GM21723 (cell line): ENCODE measurements around the gene RRP36.
A peak's percentile ranks its signal among the peaks of the same experiment; 100 is the strongest.

ENCODE experiments used
- ATAC-seq: cut with Tn5 transposase; IDR thresholded peaks from one replicate; pipeline ENCODE4 v1.9.1; 2021; ENCODE audit warnings: mild to moderate bottlenecking, moderate library complexity; ENCODE audit not compliant: unreplicated experiment

RRP36 gene

DNA sequence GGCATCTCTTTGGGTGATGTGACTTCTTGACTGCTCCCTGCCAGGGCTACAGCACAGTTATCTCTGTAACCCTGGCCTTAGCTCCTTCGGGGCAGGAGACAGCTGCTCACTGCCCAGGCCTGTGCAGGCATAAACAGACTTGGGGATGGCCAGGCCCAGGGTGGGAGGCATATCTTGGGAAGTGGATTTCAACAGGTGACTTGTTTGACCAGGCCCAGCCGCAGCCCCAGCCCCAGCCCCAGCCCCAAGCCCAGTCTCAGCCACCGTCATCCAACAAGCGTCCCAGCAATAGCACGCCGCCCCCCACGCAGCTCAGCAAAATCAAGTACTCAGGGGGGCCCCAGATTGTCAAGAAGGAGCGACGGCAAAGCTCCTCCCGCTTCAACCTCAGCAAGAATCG is 15.2 kb upstream of the RRP36 start:
- ATAC-seq: no peak

DNA sequence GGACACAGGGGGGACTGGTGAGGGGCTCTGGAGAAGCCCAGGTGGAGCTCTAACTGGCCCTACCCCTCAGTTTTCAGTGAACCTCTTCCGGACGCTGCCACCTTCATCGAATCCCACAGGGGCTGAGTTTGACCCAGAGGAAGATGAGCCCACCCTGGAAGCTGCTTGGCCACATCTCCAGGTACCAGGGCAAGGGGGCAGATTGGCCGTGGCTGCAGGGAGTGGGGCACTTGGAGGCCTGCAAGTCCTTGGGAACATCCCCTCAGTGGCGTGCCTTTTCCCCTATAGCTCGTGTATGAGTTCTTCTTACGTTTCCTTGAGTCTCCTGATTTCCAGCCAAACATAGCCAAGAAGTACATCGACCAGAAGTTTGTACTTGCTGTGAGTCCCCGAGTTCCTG is 14.3 kb upstream of the RRP36 start:
- no peak for ATAC-seq

DNA sequence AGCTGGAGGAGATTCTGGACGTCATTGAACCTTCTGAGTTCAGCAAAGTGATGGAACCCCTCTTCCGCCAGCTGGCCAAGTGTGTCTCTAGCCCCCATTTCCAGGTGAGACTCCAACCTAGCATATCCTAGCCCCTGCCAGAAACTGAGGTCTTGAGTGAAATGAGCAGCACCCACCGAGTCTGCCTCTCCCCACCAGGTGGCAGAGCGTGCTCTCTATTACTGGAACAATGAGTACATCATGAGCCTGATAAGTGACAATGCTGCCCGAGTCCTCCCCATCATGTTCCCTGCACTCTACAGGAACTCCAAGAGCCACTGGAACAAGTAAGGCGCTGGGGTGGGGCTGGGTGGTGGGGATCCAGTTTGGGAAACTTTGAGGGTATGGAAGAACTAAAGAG is 12.3 kb upstream of the RRP36 start:
- ATAC-seq: no peak

DNA sequence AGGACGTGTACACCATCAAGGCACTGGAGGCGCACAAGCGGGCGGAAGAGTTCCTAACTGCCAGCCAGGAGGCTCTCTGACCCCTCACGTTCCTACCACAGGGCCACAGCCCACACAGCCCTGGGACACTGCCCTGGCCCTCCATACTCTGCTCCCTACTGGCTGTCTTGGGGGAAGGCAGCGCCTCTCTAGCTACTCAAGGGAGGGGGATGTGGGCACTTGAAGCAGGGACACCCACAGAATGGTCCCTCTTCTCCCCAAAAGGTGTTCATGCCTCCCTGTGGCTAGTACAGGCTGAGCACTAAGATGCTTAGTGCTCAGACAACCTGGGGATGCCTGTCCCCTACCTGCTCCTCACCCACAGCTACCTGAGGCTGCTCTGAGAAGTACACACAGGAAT is 10.2 kb upstream of the RRP36 start:
- ATAC-seq: no peak

DNA sequence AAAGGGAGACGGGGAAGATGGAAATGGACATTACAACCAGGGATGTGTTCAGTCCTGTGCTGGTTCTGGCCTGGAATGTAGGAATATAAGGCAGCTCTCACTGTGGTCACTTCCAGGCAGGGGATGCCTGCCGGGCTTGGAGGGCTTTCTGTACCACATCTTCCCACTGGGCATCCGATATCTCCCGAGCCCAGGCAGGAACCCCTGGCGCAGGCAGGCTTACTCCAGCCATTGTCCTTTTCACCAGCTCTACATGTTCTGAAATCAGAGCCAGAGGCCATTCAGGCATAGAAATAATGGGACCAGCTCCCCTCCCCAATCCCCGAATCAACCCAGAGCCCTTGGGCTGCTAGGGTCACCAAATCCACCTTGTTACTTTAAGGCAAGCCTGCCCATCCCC is 9.1 kb upstream of the RRP36 start:
- ATAC-seq: no peak

DNA sequence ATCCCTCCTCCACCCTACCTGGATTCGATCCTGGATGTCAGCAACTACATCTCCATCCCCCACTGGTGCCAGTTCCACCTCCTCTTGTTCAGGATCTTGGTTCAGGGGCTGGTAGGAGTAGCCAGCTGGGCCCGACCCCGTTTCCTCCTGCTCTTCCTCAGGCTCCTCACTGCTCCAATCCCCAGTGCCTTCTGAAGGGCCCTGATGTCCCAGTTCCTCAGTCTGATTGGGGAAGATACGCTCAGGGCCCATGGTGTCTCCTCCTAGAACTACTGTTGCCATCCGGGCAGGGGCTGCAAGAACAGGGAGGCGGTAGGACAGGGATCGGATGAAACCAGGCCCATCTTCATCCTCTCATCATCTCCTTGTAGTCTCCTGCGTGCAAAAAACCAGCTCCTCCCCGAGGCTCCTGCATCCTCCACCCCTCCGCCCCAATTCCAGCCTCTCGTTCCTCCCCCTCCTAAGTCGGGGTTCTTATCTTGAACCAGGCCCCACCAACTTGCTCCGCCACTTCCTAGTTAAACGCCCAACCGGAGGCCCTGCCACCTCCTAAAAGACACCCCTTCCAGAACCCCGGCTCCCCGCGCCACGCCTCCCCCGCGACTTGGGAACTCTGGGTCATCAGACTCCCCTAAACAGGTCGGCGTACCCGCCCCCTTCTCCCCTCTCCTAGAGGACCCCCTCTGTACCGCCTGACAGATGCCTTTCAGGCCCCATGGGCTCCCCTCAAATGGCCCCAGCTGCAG is 8.2 kb upstream of the RRP36 start:
- ATAC-seq: peak; percentile 8

DNA sequence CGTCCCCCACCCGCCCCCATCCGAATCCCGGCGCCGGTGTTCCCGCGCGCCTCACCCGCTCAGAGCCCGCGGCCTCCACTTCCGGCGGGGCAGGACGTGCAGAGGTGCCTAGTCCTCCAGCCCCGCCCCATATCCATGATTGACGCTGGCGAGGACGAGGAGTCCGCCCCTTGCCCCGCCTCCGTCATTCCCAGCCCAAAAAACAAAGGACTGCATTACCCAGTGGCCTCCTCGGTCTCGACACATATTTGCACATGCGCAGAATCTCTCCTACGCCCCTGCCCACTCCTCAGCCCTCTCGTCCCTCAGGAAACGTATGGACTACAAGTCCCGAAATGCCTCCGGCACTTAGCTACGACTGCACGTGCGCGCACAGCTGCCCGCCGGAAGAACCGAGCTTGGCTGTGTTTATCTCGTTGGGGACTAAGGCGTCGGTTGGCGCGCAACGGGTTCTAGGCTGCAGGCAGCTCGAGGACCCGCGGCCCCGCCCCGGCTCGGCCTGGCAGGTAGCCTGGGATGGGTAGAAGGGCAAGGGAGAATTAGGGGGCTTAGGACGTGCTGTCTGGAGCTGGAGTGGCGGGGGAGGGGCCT is 7.5 kb upstream of the RRP36 start, which contains the start of the genes KLHDC3 and MEA1:
KLHDC3 (plus strand) TSS at position 407 of the 591 bp plus-strand sequence. CDS start 2,944 bp downstream, outside the sequence.
MEA1 (minus strand) TSS at position 104 of the 591 bp plus-strand sequence. CDS start 133 bp downstream, outside the sequence.
- ATAC-seq: peak; percentile 91

DNA sequence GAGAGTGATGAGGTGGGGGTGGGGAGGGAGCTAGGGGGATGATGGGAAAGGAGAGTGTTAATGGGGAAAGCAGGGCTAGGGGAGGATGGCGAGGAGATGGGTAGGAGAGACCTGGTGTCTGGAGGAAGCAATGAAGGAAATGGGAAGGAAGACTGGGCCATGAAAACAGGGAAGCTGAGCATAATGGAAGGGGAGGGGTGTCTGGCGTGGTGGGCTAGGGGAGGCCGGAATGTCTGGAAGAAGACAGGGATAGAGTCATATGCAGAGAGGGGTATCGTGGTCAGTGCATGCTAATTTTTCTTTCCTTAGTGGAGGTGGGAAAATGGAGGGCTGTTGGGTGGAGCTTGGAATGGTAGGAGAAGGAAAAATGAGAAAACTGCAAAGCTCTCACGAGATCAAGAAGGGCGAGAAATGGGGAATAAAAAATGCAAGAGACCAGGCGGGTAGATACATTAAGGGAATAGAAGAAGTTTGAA is 7.0 kb upstream of the RRP36 start:
- ATAC-seq: no peak

DNA sequence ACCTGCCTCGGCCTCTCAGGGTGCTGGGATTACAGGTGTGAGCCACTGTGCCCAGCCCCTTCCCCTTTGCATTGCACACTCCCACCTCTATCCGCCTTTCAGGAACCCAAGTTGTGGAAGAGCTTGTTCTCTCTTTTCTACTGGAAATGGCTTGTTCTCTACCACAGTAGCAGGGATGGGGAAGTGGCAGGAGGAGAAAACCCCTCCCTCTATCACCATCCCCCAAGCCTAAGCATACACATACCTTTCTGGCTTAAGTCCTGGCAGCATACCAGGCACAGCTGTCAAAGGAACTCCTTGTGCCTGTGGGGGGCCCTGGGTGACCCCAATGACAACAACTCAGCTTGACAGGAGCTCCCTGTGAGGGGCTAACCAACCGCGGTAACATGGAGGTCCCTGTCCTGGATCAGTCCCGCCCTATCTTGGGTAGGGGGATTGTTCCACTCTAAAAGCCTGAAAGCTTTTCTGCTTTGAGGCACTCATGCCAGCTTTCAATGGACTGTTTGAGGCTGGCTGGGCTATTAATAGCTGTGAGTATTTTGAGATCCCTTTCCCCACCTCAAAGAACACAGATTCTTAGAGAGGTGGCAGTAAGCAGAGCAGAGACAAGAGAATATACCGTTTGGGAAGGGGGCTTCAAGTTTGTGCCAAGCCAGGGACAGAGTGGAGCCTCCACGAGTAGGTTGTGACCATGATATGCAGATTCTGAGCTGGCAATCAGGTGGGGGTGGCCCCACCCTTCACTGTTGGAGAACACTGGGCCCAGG is 5.1 kb upstream of the RRP36 start:
- ATAC-seq: no peak

DNA sequence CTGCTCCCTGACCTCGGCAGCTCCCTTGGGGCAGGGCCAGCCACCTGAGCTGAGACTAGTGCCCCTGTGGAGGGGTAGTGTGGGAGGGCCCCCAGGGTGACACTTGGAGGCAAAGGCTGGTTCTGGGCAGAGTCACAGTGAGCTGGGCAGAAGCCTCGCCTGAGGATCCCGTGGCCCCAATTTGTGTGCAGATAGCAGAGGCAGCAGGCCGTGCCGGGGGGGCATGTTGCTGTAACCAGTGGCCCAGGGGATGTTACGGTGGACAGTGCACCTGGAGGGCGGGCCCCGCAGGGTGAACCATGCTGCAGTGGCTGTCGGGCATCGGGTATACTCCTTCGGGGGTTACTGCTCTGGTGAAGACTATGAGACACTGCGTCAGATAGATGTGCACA is 4.5 kb upstream of the RRP36 start:
- ATAC-seq: no peak

DNA sequence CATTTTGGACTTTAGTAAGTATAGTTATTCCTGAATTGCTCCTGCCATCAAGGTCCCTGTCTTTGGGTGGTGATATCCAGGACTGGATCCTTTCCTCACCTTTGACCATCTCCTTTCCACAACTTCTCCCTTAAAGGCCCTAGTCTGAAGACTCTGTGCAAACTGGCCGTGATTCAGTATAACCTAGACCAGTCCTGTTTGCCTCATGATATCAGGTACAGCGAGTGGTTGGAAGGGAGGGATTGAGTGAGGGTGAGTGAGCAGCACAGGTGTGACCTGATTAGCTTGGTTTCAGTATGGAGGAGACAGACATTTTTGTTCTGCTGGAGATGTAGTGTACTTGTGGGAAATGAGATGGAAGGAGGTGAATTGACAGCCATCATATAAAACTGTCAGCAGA is 2.3 kb upstream of the RRP36 start:
- no peak for ATAC-seq

DNA sequence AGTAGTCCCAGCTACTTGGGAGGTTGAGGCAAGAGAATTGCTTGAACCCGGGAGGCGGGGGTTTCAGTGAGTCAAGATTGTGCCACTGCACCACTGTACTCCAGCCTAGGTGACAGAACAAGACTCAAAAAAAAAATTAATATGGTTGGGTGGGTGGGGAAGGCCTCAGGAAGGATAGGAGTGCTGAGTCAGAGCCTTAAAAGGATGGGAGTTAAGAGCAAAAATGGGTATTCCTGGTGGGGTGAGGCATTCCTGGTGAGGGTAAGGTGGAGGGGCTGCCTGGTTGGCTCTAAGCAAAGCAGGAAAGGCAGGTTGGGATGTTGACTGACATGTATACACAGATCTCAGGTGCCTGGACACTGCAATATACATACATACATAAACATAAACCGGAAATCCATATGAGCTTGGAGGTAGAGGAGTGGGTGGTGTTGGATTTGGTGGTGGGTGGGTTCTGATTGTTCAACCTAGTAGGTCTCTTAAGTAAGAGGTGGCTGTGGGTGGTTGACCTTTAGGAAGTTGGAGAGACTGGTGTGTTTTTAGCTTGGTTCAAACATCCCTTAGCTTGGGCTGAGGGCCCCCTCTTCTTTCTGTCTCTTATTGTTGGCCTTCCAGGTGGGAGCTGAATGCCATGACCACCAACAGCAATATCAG is 1.2 kb upstream of the RRP36 start:
- ATAC-seq: no peak

DNA sequence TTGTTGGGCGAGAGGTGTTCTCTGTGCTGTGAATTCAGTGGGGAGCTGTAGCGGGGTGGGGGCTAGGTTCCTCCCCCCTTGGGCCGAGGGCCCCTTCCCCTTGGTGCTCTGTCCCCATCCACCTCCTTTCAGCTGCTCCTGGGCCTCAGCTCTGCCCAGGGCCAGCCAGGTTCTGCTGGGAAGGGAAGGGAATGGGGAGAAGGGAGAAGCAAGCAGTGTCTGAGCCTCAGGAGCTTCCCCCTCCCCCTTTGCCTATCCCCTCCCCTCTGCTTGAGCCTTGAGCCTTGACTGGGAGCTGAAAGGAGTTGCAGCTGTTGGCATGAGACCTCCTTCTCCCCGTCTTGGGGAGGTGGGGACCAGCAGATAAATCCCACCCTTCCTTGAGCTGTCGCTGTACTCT is 576 bp upstream of the RRP36 start:
- no peak for ATAC-seq

DNA sequence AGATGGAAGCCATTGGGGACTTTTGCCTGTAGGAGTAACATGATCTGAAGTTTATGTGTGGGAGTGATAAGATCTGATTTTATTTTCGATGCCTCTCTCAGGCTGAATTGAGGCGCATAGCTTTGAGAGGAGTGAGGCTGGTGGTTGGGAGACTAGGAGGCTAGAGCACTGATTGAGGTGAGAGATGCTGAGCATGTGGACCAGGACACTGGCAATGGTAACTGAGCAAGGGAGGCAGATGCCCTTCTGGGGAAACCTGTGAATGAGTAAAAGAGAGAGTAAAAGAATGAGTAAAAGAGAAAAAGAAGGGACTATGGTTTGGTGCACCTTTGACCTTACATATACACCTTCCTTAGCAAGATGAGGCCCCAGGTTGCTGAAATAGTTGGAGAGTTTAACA is 3.0 kb downstream of the RRP36 start:
- ATAC-seq: no peak

DNA sequence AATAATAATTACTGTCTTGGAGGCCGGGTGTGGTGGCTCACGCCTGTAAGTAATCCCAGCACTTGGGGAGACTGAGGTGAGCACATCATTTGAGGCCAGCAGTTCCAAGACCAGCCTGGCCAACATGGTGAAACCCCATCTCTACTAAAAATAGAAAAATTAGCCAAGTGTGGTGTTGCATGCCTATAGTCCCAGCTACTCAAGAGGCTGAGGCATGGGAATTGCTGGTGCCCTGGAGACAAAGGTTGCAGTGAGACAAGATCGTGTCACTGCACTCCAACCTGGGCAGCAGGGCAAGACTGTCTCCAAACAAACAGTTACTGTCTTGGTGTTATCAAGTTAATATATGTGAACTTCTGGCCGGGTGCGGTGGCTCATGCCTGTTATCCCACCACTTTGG is 4.9 kb downstream of the RRP36 start:
- no peak for ATAC-seq

DNA sequence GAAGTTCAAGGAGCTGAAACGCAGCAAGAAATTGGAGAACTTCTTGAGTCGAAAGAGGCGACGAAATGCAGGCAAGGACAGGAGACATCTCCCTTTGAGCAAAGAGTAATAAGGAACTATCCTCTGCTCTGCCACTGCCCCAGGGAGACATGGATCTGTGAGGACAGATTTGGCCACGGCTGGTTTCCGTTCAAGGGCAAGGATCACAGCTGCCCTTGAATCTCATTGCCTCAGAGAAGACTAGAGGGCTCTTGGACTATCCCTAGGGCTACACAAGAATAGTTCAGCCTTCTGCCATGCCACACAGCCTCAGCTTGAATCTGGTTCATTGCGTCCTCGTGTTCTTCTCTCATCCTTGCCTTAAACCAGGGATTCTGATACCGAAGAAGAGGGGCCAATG is 7.7 kb downstream of the RRP36 start:
- no peak for ATAC-seq

DNA sequence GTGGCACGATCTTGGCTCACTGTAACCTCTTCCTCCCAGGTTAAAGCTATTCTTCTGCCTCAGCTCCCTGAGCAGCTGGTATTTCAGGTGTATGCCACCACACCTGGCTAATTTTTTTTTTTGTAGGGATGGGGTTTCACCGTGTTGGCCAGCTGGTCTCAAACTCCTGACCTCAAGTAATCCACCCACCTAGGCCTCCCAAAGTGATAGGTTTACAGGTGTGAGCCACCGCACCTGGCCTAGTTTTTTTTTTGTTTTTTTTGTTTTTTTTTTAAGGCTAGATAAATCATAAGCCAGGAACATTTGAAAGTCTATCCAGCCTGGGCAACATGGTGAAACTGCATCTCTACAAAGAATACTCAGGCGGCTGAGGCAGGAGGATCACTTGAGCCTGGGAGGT is 10.9 kb downstream of the RRP36 start:
- ATAC-seq: no peak

DNA sequence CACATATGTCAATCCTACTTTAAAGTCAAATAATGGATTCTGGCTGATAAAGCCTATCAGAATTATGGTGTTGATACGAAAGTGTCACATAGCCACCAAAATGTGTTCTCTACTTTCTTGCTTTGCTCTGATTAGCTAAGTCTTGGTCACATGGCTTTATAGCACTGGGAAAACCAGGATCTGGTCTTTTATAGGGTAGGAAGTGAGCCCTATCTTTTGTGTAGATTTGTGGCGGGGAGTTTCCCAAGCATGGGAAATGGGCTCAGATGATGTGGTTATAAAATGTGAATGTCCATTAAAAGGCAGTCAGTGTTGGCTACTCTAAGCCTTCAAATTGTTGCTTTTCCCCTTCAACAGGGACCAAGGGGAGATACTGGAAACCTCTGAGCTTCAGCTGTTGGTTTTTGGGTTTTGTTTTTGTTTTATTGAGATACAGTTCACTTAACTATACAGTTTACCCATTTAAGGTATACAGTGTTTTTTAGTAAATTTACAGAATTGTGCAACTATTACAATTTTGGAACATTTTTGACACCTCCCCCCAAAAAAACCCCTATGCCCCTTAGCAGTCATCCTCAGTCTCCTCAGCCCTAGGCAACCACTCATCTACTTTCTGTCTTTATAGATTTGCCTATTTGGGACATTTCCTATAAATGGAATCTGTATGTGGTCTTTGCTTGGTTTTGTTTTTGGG is 12.2 kb downstream of the RRP36 start:
- ATAC-seq: no peak

DNA sequence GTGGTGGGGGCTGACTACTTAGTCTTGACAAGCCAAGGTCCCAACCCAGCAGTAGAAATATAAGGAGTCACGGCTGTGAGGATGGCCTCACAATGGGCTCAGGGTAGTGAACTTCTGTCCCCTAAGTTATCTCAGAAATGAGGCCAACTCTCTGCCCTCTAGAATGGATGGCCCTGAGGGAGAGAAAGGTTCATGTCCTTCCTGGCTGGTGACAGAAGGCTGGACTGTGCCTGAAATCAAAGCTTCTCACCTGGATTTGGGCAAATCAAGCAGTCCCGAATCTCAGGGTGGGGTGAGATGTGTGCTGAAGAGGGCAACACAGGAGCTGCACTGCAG is 12.7 kb downstream of the RRP36 start:
- no peak for ATAC-seq

DNA sequence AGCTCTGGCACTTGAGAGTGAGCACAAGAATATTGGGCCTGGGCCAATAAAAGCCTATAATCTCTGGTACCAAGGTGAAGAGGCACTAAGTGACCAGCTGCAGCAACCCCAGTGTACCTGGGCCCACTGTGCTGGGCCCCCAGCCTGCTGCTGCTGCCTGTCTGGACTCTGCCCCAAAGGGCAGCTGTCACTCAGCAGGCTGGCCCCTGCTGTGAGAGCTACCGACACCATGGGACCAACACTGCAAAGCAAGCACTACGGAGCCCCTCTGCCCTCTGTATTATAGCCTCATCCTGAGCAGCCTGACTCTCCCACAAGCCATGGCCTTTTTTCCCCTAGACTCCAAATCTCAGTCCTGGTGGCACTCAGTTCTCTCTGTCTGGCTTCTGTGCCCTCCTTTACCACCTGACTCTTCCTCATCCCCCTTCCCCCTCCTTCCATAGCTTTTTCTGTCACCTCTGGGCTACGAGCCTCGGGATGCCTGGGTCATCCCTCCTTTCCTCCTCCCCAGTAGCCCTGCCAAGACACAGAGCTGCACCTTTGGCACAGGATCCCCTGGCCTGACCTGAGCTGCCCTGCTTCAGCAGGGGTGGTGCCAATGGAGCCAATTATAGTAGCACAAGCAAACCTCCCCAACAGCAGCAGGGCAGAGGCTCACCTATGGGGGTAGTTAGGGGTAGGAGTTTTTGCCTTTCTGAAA is 14.2 kb downstream of the RRP36 start:
- ATAC-seq: no peak
